Liver (tissue), 9 donors: ENCODE data around the gene TNFSF15. TPM values are rescaled to one million over a fixed set of nuclear protein-coding genes. Genes with fewer than 3 reads are reported as not detected.
"Not testable (repeated sequence)": the region's sequence is repeated elsewhere in the genome, so short reads cannot be mapped to it uniquely, and the experiment has no call there.

ENCODE experiments used
- DNase-seq: peaks from one replicate; pipeline ENCODE4 v3.0.0-alpha.2; 2017; ENCODE audit warnings: low spot score
- H3K27ac ChIP-seq, 2 donors: one replicate each; pipeline ENCODE4 v1.7.0; 2013; ENCODE audit warnings: inconsistent platforms in 2 of 2, low read length in 2 of 2, control low read depth in 1 of 2, low read depth in 1 of 2, mild to moderate bottlenecking in 1 of 2
- H3K27me3 ChIP-seq, 4 donors: one replicate each; pipeline versions ENCODE4 v1.6.1 to v1.7.0; 2013; ENCODE audit warnings: low read length in 3 of 4, inconsistent platforms in 1 of 4, mild to moderate bottlenecking in 1 of 4, moderate library complexity in 1 of 4; ENCODE audit not compliant: control insufficient read depth in 4 of 4, insufficient read depth in 4 of 4
- H3K36me3 ChIP-seq, 4 donors: one replicate each; pipeline versions ENCODE4 v1.6.1 to v1.7.0; 2013; ENCODE audit warnings: low read length in 3 of 4, mild to moderate bottlenecking in 3 of 4, low read depth in 1 of 4, moderate library complexity in 1 of 4; ENCODE audit not compliant: control insufficient read depth in 4 of 4, insufficient read depth in 3 of 4
- H3K4me1 ChIP-seq, 4 donors: one replicate each; pipeline versions ENCODE4 v1.6.1 to v1.7.0; 2013; ENCODE audit warnings: low read length in 3 of 4, mild to moderate bottlenecking in 3 of 4, moderate library complexity in 1 of 4; ENCODE audit not compliant: control insufficient read depth in 4 of 4, insufficient read depth in 4 of 4
- H3K4me3 ChIP-seq, 3 donors: one replicate each; pipeline versions ENCODE4 v1.6.1 to v1.7.0; 2013; ENCODE audit warnings: low read length in 3 of 3, control low read depth in 1 of 3, low read depth in 1 of 3, mild to moderate bottlenecking in 1 of 3
- H3K9ac ChIP-seq, 2 donors: one replicate each; pipeline ENCODE4 v1.7.0; 2013; ENCODE audit warnings: low read length in 2 of 2, mild to moderate bottlenecking in 2 of 2, moderate library complexity in 2 of 2, control low read depth in 1 of 2, low read depth in 1 of 2
- H3K9me3 ChIP-seq, 4 donors: one replicate each; pipeline versions ENCODE4 v1.6.1 to v1.7.0; 2013; ENCODE audit warnings: low read length in 3 of 4; ENCODE audit not compliant: control insufficient read depth in 4 of 4
- FOXA2 ChIP-seq: IDR thresholded peaks from 2 replicates; pipeline ENCODE4 v1.6.1; 2016; ENCODE audit warnings: antibody characterized with exemption
- WGBS: extraction: QIAGEN DNeasy Blood & Tissue Kit; methylation state at CpG from one replicate; pipeline ENCODE4 v1.1.7; 2013; 5-methylcytosine and 5-hydroxymethylcytosine counted together
- polyA plus RNA-seq, 2 donors: library from polyadenylated mRNA; stranded (reverse) in 1 of 2; unstranded in 1 of 2; fragments of 200-250 nt in 1 of 2; fragments of >200 nt in 1 of 2; fragmentation: Nextera tagmentation in 1 of 2; extraction: Ambion mirVana in 1 of 2; gene quantifications; one replicate each; pipeline versions ENCODE4 v1.2.1 to v1.2.3, GENCODE V29; 2013 to 2015
- total RNA-seq, 2 donors: library from RNA; depleted of rRNA; stranded (reverse); fragments of >200 nt; gene quantifications; one replicate each; pipeline ENCODE4 v1.2.3, GENCODE V29; 2014
- TF ChIP-seq, protein P1 (sequence below): fragments of 150-350 bp; IDR thresholded peaks from 2 replicates; pipeline ENCODE4 v1.5.1; 2017; ENCODE audit warnings: improper control_type of control experiment, low read depth, low read length; ENCODE audit not compliant: missing input control
- donor health status: healthy.
- donor health status: healthy.
- donor health status: healthy.
- donor health status: healthy.
- donor health status: healthy.

Gene TNFSF15
- total and polyA plus RNA-seq, 4 donors: 0.01 to 0.42 (median 0.08) TPM; not detected in 1

- TF ChIP-seq, protein P1, sequence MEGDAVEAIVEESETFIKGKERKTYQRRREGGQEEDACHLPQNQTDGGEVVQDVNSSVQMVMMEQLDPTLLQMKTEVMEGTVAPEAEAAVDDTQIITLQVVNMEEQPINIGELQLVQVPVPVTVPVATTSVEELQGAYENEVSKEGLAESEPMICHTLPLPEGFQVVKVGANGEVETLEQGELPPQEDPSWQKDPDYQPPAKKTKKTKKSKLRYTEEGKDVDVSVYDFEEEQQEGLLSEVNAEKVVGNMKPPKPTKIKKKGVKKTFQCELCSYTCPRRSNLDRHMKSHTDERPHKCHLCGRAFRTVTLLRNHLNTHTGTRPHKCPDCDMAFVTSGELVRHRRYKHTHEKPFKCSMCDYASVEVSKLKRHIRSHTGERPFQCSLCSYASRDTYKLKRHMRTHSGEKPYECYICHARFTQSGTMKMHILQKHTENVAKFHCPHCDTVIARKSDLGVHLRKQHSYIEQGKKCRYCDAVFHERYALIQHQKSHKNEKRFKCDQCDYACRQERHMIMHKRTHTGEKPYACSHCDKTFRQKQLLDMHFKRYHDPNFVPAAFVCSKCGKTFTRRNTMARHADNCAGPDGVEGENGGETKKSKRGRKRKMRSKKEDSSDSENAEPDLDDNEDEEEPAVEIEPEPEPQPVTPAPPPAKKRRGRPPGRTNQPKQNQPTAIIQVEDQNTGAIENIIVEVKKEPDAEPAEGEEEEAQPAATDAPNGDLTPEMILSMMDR: no peak
- no peak for TF ChIP-seq FOXA2
These were observed 70.1 kb downstream of the TNFSF15 start (continued) for GRCh38 chr9:114735704-114736103.

DNA sequence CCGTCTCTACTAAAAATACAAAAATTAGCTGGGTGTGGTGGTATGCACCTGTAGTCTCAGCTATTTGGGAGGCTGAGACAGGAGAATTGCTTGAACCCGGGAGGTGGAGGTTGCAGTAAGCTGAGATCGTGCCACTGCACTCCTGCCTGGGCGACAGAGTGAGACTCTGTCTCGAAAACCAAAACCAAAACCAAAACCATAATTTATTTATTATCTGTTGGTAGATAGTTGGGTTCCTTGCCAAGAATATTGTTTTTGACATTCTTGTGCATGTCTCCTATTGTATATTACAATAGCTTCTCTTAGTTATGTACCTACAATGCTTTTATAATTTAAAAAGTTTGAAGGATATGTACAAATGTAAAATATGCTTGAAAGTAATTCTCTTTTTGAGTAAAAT lies 70.7 kb downstream of the TNFSF15 start:
- 73% methylated on average over 5 of the region's 5 CpGs for WGBS
- H3K27ac ChIP-seq, H3K4me3 ChIP-seq: not testable (repeated sequence)

More for the DNA sequence above, 70.7 kb downstream of the TNFSF15 start:
- not testable (repeated sequence) for H3K36me3 ChIP-seq, H3K9me3 ChIP-seq, H3K27me3 ChIP-seq, H3K9ac ChIP-seq, H3K4me1 ChIP-seq, DNase-seq

Other genes with a start within 250 kb of the TNFSF15 start
- 10 to 100 TPM; 41.4 to 87.1 TPM for gene ATP6V1G1, start 218.3 kb downstream of the TNFSF15 start, total RNA-seq
- gene ATP6V1G1, start 218.3 kb downstream of the TNFSF15 start, polyA plus RNA-seq: 100 to 1,000 TPM in 1 of 2 donors, 10 to 100 TPM in 1; 64.3 to 152 TPM
- gene TMEM268, start 194.7 kb downstream of the TNFSF15 start, total RNA-seq: 1 to 10 TPM; 2.5 to 2.8 TPM
- 1 to 10 TPM; 1.2 to 2.2 TPM for gene TMEM268, start 194.7 kb downstream of the TNFSF15 start, polyA plus RNA-seq
- gene TEX53, start 148.2 kb downstream of the TNFSF15 start, total RNA-seq: not detected
- gene TEX53, start 148.2 kb downstream of the TNFSF15 start, polyA plus RNA-seq: not detected
- not detected for gene TEX48, start 123.8 kb downstream of the TNFSF15 start, total RNA-seq
- not detected for gene TEX48, start 123.8 kb downstream of the TNFSF15 start, polyA plus RNA-seq
- gene TNFSF8, start 124.6 kb upstream of the TNFSF15 start, total RNA-seq: 1 to 10 TPM in 1 of 2 donors, under 1 TPM in 1; 0.28 to 1.4 TPM
- under 1 TPM; 0.48 to 0.53 TPM for gene TNFSF8, start 124.6 kb upstream of the TNFSF15 start, polyA plus RNA-seq